ENCODE results near the gene KRTAP4-7.
"Not testable (repeated sequence)": the region's sequence is repeated elsewhere in the genome, so short reads cannot be mapped to it uniquely, and the experiment has no call there.

The KRTAP4-7 gene

GRCh38 chr17:41084100-41084856, at the start of gene KRTAP4-7:
TSS of gene KRTAP4-7 (plus strand) at chr17:41084150. CDS start at chr17:41084207, 57 bp downstream.
- DNase-seq (ENCODE audit: low read depth in 2 of 2): not testable (repeated sequence)

- DNase-seq (ENCODE audit: low read depth in 2 of 2): not testable (repeated sequence)
Observed at GRCh38 chr17:41034346-41034935, 49.5 kb upstream of the KRTAP4-7 start, which contains the start of gene KRTAP1-3. TSS of gene KRTAP1-3 (minus strand) at chr17:41034874. CDS start at chr17:41034821, 53 bp downstream.

GRCh38 chr17:41037853-41038350, 46.0 kb upstream of the KRTAP4-7 start:
- no peak for DNase-seq (ENCODE audit: low read depth in 2 of 2)

GRCh38 chr17:41040783-41041571, 43.0 kb upstream of the KRTAP4-7 start, which contains the start of gene KRTAP1-1:
TSS of gene KRTAP1-1 (minus strand) at chr17:41041450. CDS start at chr17:41041397, 53 bp downstream.
- DNase-seq (ENCODE audit: low read depth in 2 of 2): not testable (repeated sequence)

- DNase-seq (ENCODE audit: low read depth in 2 of 2): no peak
Observed at GRCh38 chr17:41042953-41043352, 41.0 kb upstream of the KRTAP4-7 start.

GRCh38 chr17:41046735-41047465, 37.0 kb upstream of the KRTAP4-7 start, which contains the start of gene KRTAP2-1:
TSS of gene KRTAP2-1 (minus strand) at chr17:41047316. CDS start at chr17:41047267, 49 bp downstream.
- not testable (repeated sequence) for DNase-seq (ENCODE audit: low read depth in 2 of 2)

- DNase-seq (ENCODE audit: low read depth in 2 of 2): no peak
Observed at GRCh38 chr17:41048441-41048840, 35.5 kb upstream of the KRTAP4-7 start.

- no peak for DNase-seq (ENCODE audit: low read depth in 2 of 2)
Observed at GRCh38 chr17:41049110-41049509, 34.8 kb upstream of the KRTAP4-7 start.

- peak; percentile 43 to 46 for DNase-seq (ENCODE audit: low read depth in 2 of 2)
Observed at GRCh38 chr17:41052566-41052965, 31.4 kb upstream of the KRTAP4-7 start.

- DNase-seq (ENCODE audit: low read depth in 2 of 2): no peak
Observed at GRCh38 chr17:41054025-41054424, 29.9 kb upstream of the KRTAP4-7 start.

- DNase-seq (ENCODE audit: low read depth in 2 of 2): not testable (repeated sequence)
Observed at GRCh38 chr17:41054556-41054955, 29.4 kb upstream of the KRTAP4-7 start.

- not testable (repeated sequence) for DNase-seq (ENCODE audit: low read depth in 2 of 2)
Observed at GRCh38 chr17:41055130-41055529, 28.8 kb upstream of the KRTAP4-7 start, which contains the start of gene KRTAP2-2. TSS of gene KRTAP2-2 (minus strand) at chr17:41055230. CDS start at chr17:41055211, 19 bp downstream.

- DNase-seq (ENCODE audit: low read depth in 2 of 2): no peak
Observed at GRCh38 chr17:41057547-41057946, 26.4 kb upstream of the KRTAP4-7 start.

GRCh38 chr17:41058741-41059140, 25.2 kb upstream of the KRTAP4-7 start:
- DNase-seq (ENCODE audit: low read depth in 2 of 2): no peak

- DNase-seq (ENCODE audit: low read depth in 2 of 2): peak; percentile 82 to 84
Observed at GRCh38 chr17:41059276-41060051, 24.5 kb upstream of the KRTAP4-7 start.

GRCh38 chr17:41060052-41060604, 23.8 kb upstream of the KRTAP4-7 start, which contains the start of gene KRTAP2-3:
TSS of gene KRTAP2-3 (minus strand) at chr17:41060114. CDS start at chr17:41060050, 64 bp downstream.
- DNase-seq (ENCODE audit: low read depth in 2 of 2): peak; percentile 86

GRCh38 chr17:41061964-41062363, 22.0 kb upstream of the KRTAP4-7 start:
- peak; percentile 95 to 96 for DNase-seq (ENCODE audit: low read depth in 2 of 2)

- no peak for DNase-seq (ENCODE audit: low read depth in 2 of 2)
Observed at GRCh38 chr17:41063449-41063848, 20.5 kb upstream of the KRTAP4-7 start.

GRCh38 chr17:41064301-41064700, 19.6 kb upstream of the KRTAP4-7 start:
- no peak for DNase-seq (ENCODE audit: low read depth in 2 of 2)

Data from fibroblast of skin of left biceps (primary cell).